ENCODE measurements around the gene FAM107A.

DNA sequence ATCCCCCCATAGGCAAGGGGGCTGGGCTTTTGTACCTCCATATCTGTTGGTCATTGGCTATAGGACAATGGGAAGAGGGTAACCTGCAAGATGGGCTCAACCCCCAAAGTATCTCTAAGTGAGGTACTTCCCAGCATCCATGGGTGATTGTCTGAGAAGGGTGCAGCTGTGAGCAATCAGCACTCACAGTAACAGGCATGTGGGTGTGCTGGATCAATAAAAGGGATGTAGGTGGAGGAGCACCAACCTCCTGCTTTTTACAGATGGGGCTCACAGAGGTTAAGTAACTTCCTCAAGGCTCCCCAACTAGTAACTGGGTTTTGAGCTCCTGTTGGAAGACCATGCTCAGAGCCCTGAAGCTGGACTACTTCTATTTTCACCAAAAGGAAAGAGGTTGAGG is 26.4 kb upstream of the FAM107A start:
- TF ChIP-seq SRF (IDR thresholded peaks at IDR 0.05; ENCODE audit: low read depth) (no peak), POLR2A (IDR thresholded peaks at IDR 0.05; ENCODE audit: borderline replicate concordance, extremely low read depth, insufficient read depth, insufficient read length) (no peak), RAD21 (IDR thresholded peaks at IDR 0.05; ENCODE audit: low read depth) (no peak), ELF1 (IDR thresholded peaks at IDR 0.05; ENCODE audit: borderline replicate concordance, low read depth) (no peak), YY1 (IDR thresholded peaks at IDR 0.05; ENCODE audit: extremely low read depth, insufficient replicate concordance, low read depth, low read length) (no peak)
- TF ChIP-seq, protein P1, sequence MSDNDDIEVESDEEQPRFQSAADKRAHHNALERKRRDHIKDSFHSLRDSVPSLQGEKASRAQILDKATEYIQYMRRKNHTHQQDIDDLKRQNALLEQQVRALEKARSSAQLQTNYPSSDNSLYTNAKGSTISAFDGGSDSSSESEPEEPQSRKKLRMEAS (IDR thresholded peaks at IDR 0.05): no peak
- TF ChIP-seq, protein P2, sequence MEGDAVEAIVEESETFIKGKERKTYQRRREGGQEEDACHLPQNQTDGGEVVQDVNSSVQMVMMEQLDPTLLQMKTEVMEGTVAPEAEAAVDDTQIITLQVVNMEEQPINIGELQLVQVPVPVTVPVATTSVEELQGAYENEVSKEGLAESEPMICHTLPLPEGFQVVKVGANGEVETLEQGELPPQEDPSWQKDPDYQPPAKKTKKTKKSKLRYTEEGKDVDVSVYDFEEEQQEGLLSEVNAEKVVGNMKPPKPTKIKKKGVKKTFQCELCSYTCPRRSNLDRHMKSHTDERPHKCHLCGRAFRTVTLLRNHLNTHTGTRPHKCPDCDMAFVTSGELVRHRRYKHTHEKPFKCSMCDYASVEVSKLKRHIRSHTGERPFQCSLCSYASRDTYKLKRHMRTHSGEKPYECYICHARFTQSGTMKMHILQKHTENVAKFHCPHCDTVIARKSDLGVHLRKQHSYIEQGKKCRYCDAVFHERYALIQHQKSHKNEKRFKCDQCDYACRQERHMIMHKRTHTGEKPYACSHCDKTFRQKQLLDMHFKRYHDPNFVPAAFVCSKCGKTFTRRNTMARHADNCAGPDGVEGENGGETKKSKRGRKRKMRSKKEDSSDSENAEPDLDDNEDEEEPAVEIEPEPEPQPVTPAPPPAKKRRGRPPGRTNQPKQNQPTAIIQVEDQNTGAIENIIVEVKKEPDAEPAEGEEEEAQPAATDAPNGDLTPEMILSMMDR (IDR thresholded peaks at IDR 0.05 in 2 of 3, conservative IDR thresholded peaks at IDR 0.05 in 1 of 3; ENCODE audit: borderline replicate concordance in 1 of 3, insufficient read depth in 1 of 3, low read depth in 2 of 3, low read length in 2 of 3): no peak
- TF ChIP-seq, protein P3, sequence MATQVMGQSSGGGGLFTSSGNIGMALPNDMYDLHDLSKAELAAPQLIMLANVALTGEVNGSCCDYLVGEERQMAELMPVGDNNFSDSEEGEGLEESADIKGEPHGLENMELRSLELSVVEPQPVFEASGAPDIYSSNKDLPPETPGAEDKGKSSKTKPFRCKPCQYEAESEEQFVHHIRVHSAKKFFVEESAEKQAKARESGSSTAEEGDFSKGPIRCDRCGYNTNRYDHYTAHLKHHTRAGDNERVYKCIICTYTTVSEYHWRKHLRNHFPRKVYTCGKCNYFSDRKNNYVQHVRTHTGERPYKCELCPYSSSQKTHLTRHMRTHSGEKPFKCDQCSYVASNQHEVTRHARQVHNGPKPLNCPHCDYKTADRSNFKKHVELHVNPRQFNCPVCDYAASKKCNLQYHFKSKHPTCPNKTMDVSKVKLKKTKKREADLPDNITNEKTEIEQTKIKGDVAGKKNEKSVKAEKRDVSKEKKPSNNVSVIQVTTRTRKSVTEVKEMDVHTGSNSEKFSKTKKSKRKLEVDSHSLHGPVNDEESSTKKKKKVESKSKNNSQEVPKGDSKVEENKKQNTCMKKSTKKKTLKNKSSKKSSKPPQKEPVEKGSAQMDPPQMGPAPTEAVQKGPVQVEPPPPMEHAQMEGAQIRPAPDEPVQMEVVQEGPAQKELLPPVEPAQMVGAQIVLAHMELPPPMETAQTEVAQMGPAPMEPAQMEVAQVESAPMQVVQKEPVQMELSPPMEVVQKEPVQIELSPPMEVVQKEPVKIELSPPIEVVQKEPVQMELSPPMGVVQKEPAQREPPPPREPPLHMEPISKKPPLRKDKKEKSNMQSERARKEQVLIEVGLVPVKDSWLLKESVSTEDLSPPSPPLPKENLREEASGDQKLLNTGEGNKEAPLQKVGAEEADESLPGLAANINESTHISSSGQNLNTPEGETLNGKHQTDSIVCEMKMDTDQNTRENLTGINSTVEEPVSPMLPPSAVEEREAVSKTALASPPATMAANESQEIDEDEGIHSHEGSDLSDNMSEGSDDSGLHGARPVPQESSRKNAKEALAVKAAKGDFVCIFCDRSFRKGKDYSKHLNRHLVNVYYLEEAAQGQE (IDR thresholded peaks at IDR 0.05; ENCODE audit: low read depth): no peak
